ENCODE results near the gene GTF2IRD1. TPM values are rescaled to one million over a fixed set of nuclear protein-coding genes. Genes with fewer than 3 reads are reported as not detected.

Gene GTF2IRD1
- polyA plus RNA-seq, 3 donors = not detected

GRCh38 chr7:74479961-74480829 lies 26.5 kb downstream of the GTF2IRD1 start:
- peaks cover 28 to 30% of the 10 kb centered on the region in 2 donors for H3K4me1 ChIP-seq (ENCODE audit: control insufficient read depth in 1 of 2, insufficient read depth in 2 of 2, low read length in 2 of 2)
- 23% methylated on average over 27 of the region's 40 CpGs for WGBS (ENCODE audit: insufficient coverage)
- H3K9me3 Mint-ChIP-seq = peaks cover 0 to 5% (median 0%) of the 10 kb centered on the region in 7 donors
- H3K79me2 ChIP-seq (ENCODE audit: insufficient read depth, low read length) = no peaks in the 10 kb centered on the region
- no peak for TF ChIP-seq CTCF (IDR thresholded peaks at IDR 0.05)
- H3K4me3 ChIP-seq (replicated peaks in 1 of 3; ENCODE audit: low read depth in 2 of 3, low read length in 3 of 3) = peak overlapping the region; percentile 10 to 67 (median 37)
- H2AFZ ChIP-seq (ENCODE audit: insufficient read depth, low read depth, low read length, poor library complexity, severe bottlenecking) = peak overlapping the region; percentile 74
- H3K27me3 Mint-ChIP-seq (ENCODE audit: low read depth in 3 of 3) = peaks cover 34 to 55% (median 38%) of the 10 kb centered on the region in 3 donors
- no peaks in the 10 kb centered on the region for H4K20me1 ChIP-seq (ENCODE audit: insufficient read depth, low read length)
- peak overlapping the region; percentile 59 to 83 for H3K4me3 Mint-ChIP-seq
- intact Hi-C loops (cut with micrococcal nuclease) = no loop called here
- H3K36me3 Mint-ChIP-seq = peaks cover 2 to 3% of the 10 kb centered on the region in 2 donors
- H3K36me3 ChIP-seq (replicated peaks in 1 of 2; ENCODE audit: control insufficient read depth in 1 of 2, insufficient read depth in 2 of 2, low read length in 2 of 2) = no peaks in the 10 kb centered on the region
- peak; percentile 69 to 83 (median 76) for DNase-seq
- H3K27ac Mint-ChIP-seq = peak overlapping the region in 6 of 7 donors; percentile 62 to 85 (median 70)
- peak overlapping the region; percentile 69 for H3K4me2 ChIP-seq (replicated peaks; ENCODE audit: extremely low read depth, low read length, poor library complexity, severe bottlenecking)
- H3K27ac ChIP-seq (ENCODE audit: low read depth in 1 of 2, low read length in 2 of 2) = peak overlapping the region in 1 of 2 donors; percentile 63
- H3K9me3 ChIP-seq (replicated peaks in 1 of 2; ENCODE audit: control insufficient read depth in 1 of 2, insufficient read depth in 1 of 2, low read length in 2 of 2) = no peaks in the 10 kb centered on the region
- peaks cover 43% of the 10 kb centered on the region for H3K4me1 Mint-ChIP-seq
- peaks cover 0 to 25% of the 10 kb centered on the region in 2 donors for H3K27me3 ChIP-seq (ENCODE audit: control insufficient read depth in 2 of 2, insufficient read depth in 2 of 2, low read length in 2 of 2)
- peak overlapping the region; percentile 73 for H3K9ac ChIP-seq (ENCODE audit: insufficient read depth, low read length, poor library complexity, severe bottlenecking)

- peaks cover 2 to 3% of the 10 kb centered on the region in 2 donors for H3K36me3 Mint-ChIP-seq
- H4K20me1 ChIP-seq (ENCODE audit: insufficient read depth, low read length) = no peaks in the 10 kb centered on the region
- H3K27ac Mint-ChIP-seq = peak overlapping the region in 5 of 7 donors; percentile 46 to 85 (median 62)
- peaks cover 0 to 25% of the 10 kb centered on the region in 2 donors for H3K27me3 ChIP-seq (ENCODE audit: control insufficient read depth in 2 of 2, insufficient read depth in 2 of 2, low read length in 2 of 2)
- H3K27me3 Mint-ChIP-seq (ENCODE audit: low read depth in 3 of 3) = peaks cover 34 to 55% (median 35%) of the 10 kb centered on the region in 3 donors
- peak overlapping the region; percentile 59 to 83 for H3K4me3 Mint-ChIP-seq
- intact Hi-C loops (cut with micrococcal nuclease) = no loop called here
- peak overlapping the region; percentile 74 for H2AFZ ChIP-seq (ENCODE audit: insufficient read depth, low read depth, low read length, poor library complexity, severe bottlenecking)
- H3K9me3 ChIP-seq (replicated peaks in 1 of 2; ENCODE audit: control insufficient read depth in 1 of 2, insufficient read depth in 1 of 2, low read length in 2 of 2) = no peaks in the 10 kb centered on the region
- no peaks in the 10 kb centered on the region for H3K36me3 ChIP-seq (replicated peaks in 1 of 2; ENCODE audit: control insufficient read depth in 1 of 2, insufficient read depth in 2 of 2, low read length in 2 of 2)
- peak overlapping the region; percentile 73 for H3K9ac ChIP-seq (ENCODE audit: insufficient read depth, low read length, poor library complexity, severe bottlenecking)
- 19% methylated on average over 9 of the region's 16 CpGs for WGBS (ENCODE audit: insufficient coverage)
- H3K4me2 ChIP-seq (replicated peaks; ENCODE audit: extremely low read depth, low read length, poor library complexity, severe bottlenecking) = peak overlapping the region; percentile 69
- peak overlapping the region in 1 of 2 donors; percentile 63 for H3K27ac ChIP-seq (ENCODE audit: low read depth in 1 of 2, low read length in 2 of 2)
- peak overlapping the region; percentile 10 to 67 (median 37) for H3K4me3 ChIP-seq (replicated peaks in 1 of 3; ENCODE audit: low read depth in 2 of 3, low read length in 3 of 3)
- no peak for TF ChIP-seq CTCF (IDR thresholded peaks at IDR 0.05)
- H3K4me1 Mint-ChIP-seq = peaks cover 43% of the 10 kb centered on the region
- H3K79me2 ChIP-seq (ENCODE audit: insufficient read depth, low read length) = no peaks in the 10 kb centered on the region
- H3K9me3 Mint-ChIP-seq = peaks cover 0 to 5% (median 0%) of the 10 kb centered on the region in 7 donors
- H3K4me1 ChIP-seq (ENCODE audit: control insufficient read depth in 1 of 2, insufficient read depth in 2 of 2, low read length in 2 of 2) = peaks cover 28 to 30% of the 10 kb centered on the region in 2 donors
- DNase-seq = peak; percentile 32 to 65 (median 37)
Measured at GRCh38 chr7:74480861-74481417, 27.2 kb downstream of the GTF2IRD1 start.

Measured in CD14-positive monocyte (primary cell).